T-helper 1 cell treated with Interleukin-12 subunit alpha and Interleukin-12 subunit beta and Interleukin-4 antibody, amounts not matched to agents 30 μg/mL and 1 μg/mL, for 36 hours (primary cell): Measurements from ENCODE around the gene ERBIN.
A peak's percentile ranks its signal among the peaks of the same experiment; 100 is the strongest.
"Not testable (repeated sequence)": the region's sequence is repeated elsewhere in the genome, so short reads cannot be mapped to it uniquely, and the experiment has no call there.

ENCODE experiments used
- H3K27ac Mint-ChIP-seq: one replicate; pipeline ENCODE4 v1.8.0; 2021; ENCODE audit warnings: mild to moderate bottlenecking, mixed read lengths
- H3K27me3 Mint-ChIP-seq: one replicate; pipeline ENCODE4 v1.8.0; 2021; ENCODE audit warnings: low read depth, mixed read lengths
- H3K36me3 Mint-ChIP-seq: one replicate; pipeline ENCODE4 v1.8.0; 2021; ENCODE audit warnings: low read depth, mixed read lengths
- H3K4me1 Mint-ChIP-seq: one replicate; pipeline ENCODE4 v1.8.0; 2021; ENCODE audit warnings: low read depth, mixed read lengths
- H3K4me3 Mint-ChIP-seq: one replicate; pipeline ENCODE4 v1.8.0; 2021; ENCODE audit warnings: mild to moderate bottlenecking, moderate library complexity, mixed read lengths
- H3K9me3 Mint-ChIP-seq: one replicate; pipeline ENCODE4 v1.8.0; 2021; ENCODE audit warnings: mixed read lengths

The ERBIN gene

GRCh38 chr5:65967288-65968066 is 41.1 kb downstream of the ERBIN start:
- Mint-ChIP-seq H3K9me3 (no peaks in the 10 kb centered on the region), H3K4me3 (no peak overlapping the region), H3K27me3 (no peaks in the 10 kb centered on the region), H3K4me1 (peaks cover 39% of the 10 kb centered on the region), H3K36me3 (peaks cover 7% of the 10 kb centered on the region), H3K27ac (no peak overlapping the region)

- H3K4me1 Mint-ChIP-seq, result peaks cover 38% of the 10 kb centered on the region
- no peak overlapping the region for H3K27ac Mint-ChIP-seq
These were observed 43.4 kb downstream of the ERBIN start for GRCh38 chr5:65969539-65970393.

GRCh38 chr5:65970481-65971367 is 44.3 kb downstream of the ERBIN start:
- Mint-ChIP-seq H3K4me3 (no peak overlapping the region), H3K27ac (no peak overlapping the region), H3K4me1 (peaks cover 36% of the 10 kb centered on the region), H3K27me3 (no peaks in the 10 kb centered on the region), H3K36me3 (peaks cover 16% of the 10 kb centered on the region), H3K9me3 (peaks cover 8% of the 10 kb centered on the region)

More at GRCh38 chr5:65969539-65970393, 43.4 kb downstream of the ERBIN start:
- Mint-ChIP-seq H3K4me3 (peak overlapping the region; percentile 11), H3K9me3 (peaks cover 3% of the 10 kb centered on the region), H3K27me3 (no peaks in the 10 kb centered on the region), H3K36me3 (peaks cover 15% of the 10 kb centered on the region)

DNA sequence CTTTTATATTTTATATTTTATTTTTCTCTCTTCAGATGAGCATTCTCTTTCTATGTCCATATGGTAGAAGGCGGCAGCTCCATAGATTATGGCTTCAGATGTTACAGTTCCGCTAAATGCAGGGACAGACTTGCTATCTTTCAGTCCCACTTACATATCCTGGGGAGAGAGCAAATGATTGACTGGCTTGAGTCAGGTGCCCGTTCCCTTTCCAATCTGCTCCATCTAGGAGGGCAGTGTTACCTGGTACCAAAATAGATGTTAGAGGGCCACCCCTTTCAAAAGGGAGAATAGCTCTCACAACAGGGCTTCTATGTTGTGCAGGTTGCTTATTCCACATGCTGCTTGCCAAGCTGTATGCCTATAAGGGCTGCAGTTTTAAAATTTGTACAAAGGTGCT is 45.3 kb downstream of the ERBIN start:
- peaks cover 12% of the 10 kb centered on the region for H3K9me3 Mint-ChIP-seq
- peaks cover 34% of the 10 kb centered on the region for H3K4me1 Mint-ChIP-seq
- H3K36me3 Mint-ChIP-seq, result peaks cover 19% of the 10 kb centered on the region
- H3K4me3 Mint-ChIP-seq, result no peak overlapping the region
- no peaks in the 10 kb centered on the region for H3K27me3 Mint-ChIP-seq
- H3K27ac Mint-ChIP-seq, result no peak overlapping the region

- Mint-ChIP-seq H3K4me1 (peaks cover 28% of the 10 kb centered on the region), H3K9me3 (peaks cover 12% of the 10 kb centered on the region), H3K36me3 (peaks cover 16% of the 10 kb centered on the region)
- not testable (repeated sequence) for H3K27me3 Mint-ChIP-seq, H3K4me3 Mint-ChIP-seq, H3K27ac Mint-ChIP-seq
These were observed 46.5 kb downstream of the ERBIN start for GRCh38 chr5:65972896-65973295.

- no peak overlapping the region for H3K4me3 Mint-ChIP-seq
- H3K36me3 Mint-ChIP-seq, result peaks cover 19% of the 10 kb centered on the region
- no peak overlapping the region for H3K27ac Mint-ChIP-seq
- peaks cover 11% of the 10 kb centered on the region for H3K4me1 Mint-ChIP-seq
- H3K27me3 Mint-ChIP-seq, result no peaks in the 10 kb centered on the region
- H3K9me3 Mint-ChIP-seq, result peaks cover 12% of the 10 kb centered on the region
These were observed 51.9 kb downstream of the ERBIN start for GRCh38 chr5:65978251-65978650.

- Mint-ChIP-seq H3K27me3 (no peaks in the 10 kb centered on the region), H3K4me1 (peaks cover 9% of the 10 kb centered on the region), H3K27ac (no peak overlapping the region), H3K9me3 (no peaks in the 10 kb centered on the region), H3K4me3 (no peak overlapping the region), H3K36me3 (peaks cover 5% of the 10 kb centered on the region)
These were observed 55.2 kb downstream of the ERBIN start for GRCh38 chr5:65981548-65981947.

DNA sequence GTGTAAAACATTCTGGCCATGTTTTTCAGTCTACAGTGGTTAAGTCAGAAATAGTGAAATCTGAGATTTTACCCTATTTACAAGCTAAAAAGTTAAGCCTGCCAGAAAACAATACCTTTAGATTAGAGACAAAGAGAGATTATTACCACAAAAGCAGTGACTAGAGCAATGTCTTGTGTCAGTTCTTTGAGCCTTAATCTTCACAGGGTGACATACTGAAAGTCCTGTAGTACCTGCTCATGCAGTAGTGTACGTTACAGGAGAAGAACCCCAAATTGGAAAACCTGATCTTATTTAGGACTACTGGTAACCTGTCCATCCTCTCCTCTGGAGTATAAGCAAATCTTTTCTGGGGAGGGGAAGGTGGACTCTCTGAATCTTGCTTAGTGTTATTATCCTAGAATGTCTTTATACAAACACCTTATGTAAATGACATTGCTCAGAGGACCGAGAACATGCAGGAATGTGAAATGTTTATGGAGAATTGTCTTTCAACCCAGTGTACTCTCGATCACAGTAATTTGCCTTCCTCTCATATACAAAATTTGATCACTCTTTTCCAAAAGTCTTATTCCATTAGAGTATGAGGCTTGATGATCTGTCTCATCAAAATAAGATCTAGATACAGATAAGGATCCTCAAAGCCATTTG is 55.7 kb downstream of the ERBIN start:
- Mint-ChIP-seq H3K27ac (no peak overlapping the region), H3K27me3 (no peaks in the 10 kb centered on the region), H3K4me1 (peaks cover 9% of the 10 kb centered on the region), H3K36me3 (peaks cover 5% of the 10 kb centered on the region), H3K9me3 (no peaks in the 10 kb centered on the region), H3K4me3 (no peak overlapping the region)

DNA sequence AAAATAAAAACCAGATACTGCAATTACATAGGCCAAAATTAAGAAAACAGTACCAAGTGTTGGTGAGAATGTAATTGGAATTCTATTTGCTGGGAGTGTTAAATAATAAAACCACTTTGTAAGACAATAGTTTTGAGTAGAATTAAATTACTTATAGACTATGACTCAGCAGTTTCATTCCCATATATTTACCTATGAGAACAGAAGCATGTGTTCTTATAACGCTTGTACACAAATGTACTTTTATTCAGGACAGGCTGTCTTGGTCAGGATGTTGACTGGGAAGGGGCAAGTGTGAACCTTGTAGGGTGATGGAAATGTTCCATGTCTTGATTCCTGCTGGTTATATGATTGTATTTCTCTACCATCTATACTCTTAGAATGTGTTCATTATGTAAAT is 56.3 kb downstream of the ERBIN start:
- Mint-ChIP-seq H3K9me3 (no peaks in the 10 kb centered on the region), H3K4me3 (no peak overlapping the region), H3K36me3 (peaks cover 5% of the 10 kb centered on the region), H3K27ac (no peak overlapping the region), H3K4me1 (peaks cover 9% of the 10 kb centered on the region), H3K27me3 (no peaks in the 10 kb centered on the region)

- Mint-ChIP-seq H3K27ac (peak overlapping the region; percentile 4), H3K4me3 (no peak overlapping the region), H3K27me3 (no peaks in the 10 kb centered on the region), H3K36me3 (peaks cover 6% of the 10 kb centered on the region), H3K9me3 (no peaks in the 10 kb centered on the region), H3K4me1 (peaks cover 13% of the 10 kb centered on the region)
These were observed 57.9 kb downstream of the ERBIN start for GRCh38 chr5:65984098-65984885.

- H3K36me3 Mint-ChIP-seq, result peaks cover 7% of the 10 kb centered on the region
- H3K27me3 Mint-ChIP-seq, result no peaks in the 10 kb centered on the region
- no peak overlapping the region for H3K4me3 Mint-ChIP-seq
- H3K27ac Mint-ChIP-seq, result no peak overlapping the region
- no peaks in the 10 kb centered on the region for H3K9me3 Mint-ChIP-seq
- peaks cover 13% of the 10 kb centered on the region for H3K4me1 Mint-ChIP-seq
These were observed 59.7 kb downstream of the ERBIN start for GRCh38 chr5:65986050-65986451.

DNA sequence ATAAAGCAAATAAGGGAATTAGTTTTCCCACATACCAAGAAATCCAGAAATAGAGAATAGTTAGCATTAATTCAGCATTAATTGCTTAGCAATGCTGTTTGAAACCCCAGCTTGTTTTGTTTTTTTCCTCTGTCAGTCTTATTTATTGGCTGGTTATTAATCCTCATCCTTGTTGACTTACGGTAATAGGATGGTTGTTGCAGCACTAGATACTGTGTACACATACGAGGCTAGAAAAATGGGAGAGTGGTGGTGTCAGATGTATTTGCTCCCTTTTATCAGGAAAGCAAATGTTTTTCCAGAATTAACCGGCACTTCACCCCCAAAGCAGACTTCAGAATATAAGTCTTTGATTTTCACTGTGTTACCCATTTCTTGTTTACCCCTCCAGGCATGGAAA is 60.4 kb downstream of the ERBIN start:
- no peak overlapping the region for H3K4me3 Mint-ChIP-seq
- H3K9me3 Mint-ChIP-seq, result no peaks in the 10 kb centered on the region
- H3K36me3 Mint-ChIP-seq, result peaks cover 7% of the 10 kb centered on the region
- peaks cover 9% of the 10 kb centered on the region for H3K4me1 Mint-ChIP-seq
- no peak overlapping the region for H3K27ac Mint-ChIP-seq
- no peaks in the 10 kb centered on the region for H3K27me3 Mint-ChIP-seq

- no peak overlapping the region for H3K4me3 Mint-ChIP-seq
- peaks cover 8% of the 10 kb centered on the region for H3K4me1 Mint-ChIP-seq
- peaks cover 11% of the 10 kb centered on the region for H3K36me3 Mint-ChIP-seq
- H3K9me3 Mint-ChIP-seq, result no peaks in the 10 kb centered on the region
- no peak overlapping the region for H3K27ac Mint-ChIP-seq
- H3K27me3 Mint-ChIP-seq, result no peaks in the 10 kb centered on the region
These were observed 61.6 kb downstream of the ERBIN start for GRCh38 chr5:65987982-65988381.
